GM23338 (cell line): ENCODE data around the gene ACSF3. TPM values are rescaled to one million over a fixed set of nuclear protein-coding genes. Genes with fewer than 3 reads are reported as not detected.
A peak's percentile ranks its signal among the peaks of the same experiment; 100 is the strongest.

Experiments used
- ATAC-seq: fragments of 200-7000 bp; cut with Tn5 transposase; 3 replicates; pipeline ENCODE4 v1.9.1; 2020
- DNase-seq: peaks from one replicate; pipeline ENCODE4 v3.0.0-alpha.2; 2015; ENCODE audit warnings: low spot score
- H2AFZ ChIP-seq: fragments of 200-600 bp; sonication (generic); 2 replicates; pipeline ENCODE4 v1.8.0; 2016; ENCODE audit warnings: antibody characterized with exemption, mild to moderate bottlenecking, moderate library complexity
- H3F3A ChIP-seq: fragments of 200-600 bp; sonication (generic); replicated peaks from 2 replicates; pipeline ENCODE4 v1.8.0; 2017; ENCODE audit warnings: antibody characterized with exemption, mixed run types, low read depth
- H3K27ac ChIP-seq: fragments of 200-600 bp; sonication (generic); 2 replicates; pipeline ENCODE4 v1.6.1; 2016; ENCODE audit warnings: low read depth
- H3K27me3 ChIP-seq: fragments of 200-600 bp; sonication (generic); 2 replicates; pipeline ENCODE4 v1.8.0; 2016; ENCODE audit warnings: mild to moderate bottlenecking, mixed run types, moderate library complexity; ENCODE audit not compliant: insufficient read depth
- H3K36me3 ChIP-seq: fragments of 200-600 bp; sonication (generic); 2 replicates; pipeline ENCODE4 v1.8.0; 2016; ENCODE audit warnings: mild to moderate bottlenecking; ENCODE audit not compliant: insufficient read depth
- H3K4me1 ChIP-seq: fragments of 200-600 bp; sonication (generic); 2 replicates; pipeline ENCODE4 v1.8.0; 2016; ENCODE audit warnings: mild to moderate bottlenecking, moderate library complexity; ENCODE audit not compliant: insufficient read depth
- H3K4me2 ChIP-seq: fragments of 200-600 bp; sonication (generic); 2 replicates; pipeline ENCODE4 v1.7.1; 2017; ENCODE audit warnings: mixed run types
- H3K4me3 ChIP-seq: fragments of 200-600 bp; sonication (generic); 2 replicates; pipeline ENCODE4 v1.6.1; 2016; ENCODE audit warnings: mixed run types
- H3K79me2 ChIP-seq: fragments of 200-600 bp; sonication (generic); replicated peaks from 2 replicates; pipeline ENCODE4 v1.8.0; 2017; ENCODE audit warnings: mild to moderate bottlenecking; ENCODE audit not compliant: insufficient read depth
- H3K9me2 ChIP-seq: fragments of 200-600 bp; sonication (generic); 2 replicates; pipeline ENCODE4 v1.8.0; 2017; ENCODE audit not compliant: insufficient read depth
- H4K20me1 ChIP-seq: fragments of 200-600 bp; sonication (generic); replicated peaks from 2 replicates; pipeline ENCODE4 v1.8.0; 2017; ENCODE audit warnings: mild to moderate bottlenecking; ENCODE audit not compliant: insufficient read depth
- H3K27ac Mint-ChIP-seq: 2 replicates; pipeline ENCODE4 v1.8.0; 2020; ENCODE audit warnings: inconsistent platforms, mild to moderate bottlenecking, moderate library complexity, mixed read lengths
- H3K27me3 Mint-ChIP-seq: 3 replicates; pipeline ENCODE4 v1.8.0; 2022; ENCODE audit warnings: low read depth, mild to moderate bottlenecking, moderate library complexity, mixed read lengths, inconsistent platforms; ENCODE audit not compliant: insufficient read depth, poor library complexity
- H3K36me3 Mint-ChIP-seq: 3 replicates; pipeline ENCODE4 v1.8.0; 2021; ENCODE audit warnings: low read depth, mild to moderate bottlenecking, inconsistent platforms, moderate library complexity, mixed read lengths
- H3K4me1 Mint-ChIP-seq: 3 replicates; pipeline ENCODE4 v1.8.0; 2020; ENCODE audit warnings: mild to moderate bottlenecking, inconsistent platforms, mixed read lengths
- H3K4me3 Mint-ChIP-seq: 3 replicates; pipeline ENCODE4 v1.8.0; 2021; ENCODE audit warnings: moderate library complexity, mild to moderate bottlenecking, inconsistent platforms, mixed read lengths
- H3K9me3 Mint-ChIP-seq: 3 replicates; pipeline ENCODE4 v1.8.0; 2020; ENCODE audit warnings: moderate library complexity, mild to moderate bottlenecking, inconsistent platforms, mixed read lengths
- CREB1 ChIP-seq: fragments of 250-450 bp; sonication (Bioruptor Pico); IDR thresholded peaks from 2 replicates; pipeline ENCODE4 v1.5.0; 2020; ENCODE audit warnings: low read depth, mild to moderate bottlenecking, moderate library complexity
- CTCF ChIP-seq, 2 experiments: fragments of 200-600 bp in 1 of 2; sonication (generic) in 1 of 2; conservative IDR thresholded peaks; 2 replicates each; pipeline versions ENCODE4 v1.5.1 to v1.6.1; 2016 to 2017; ENCODE audit warnings: antibody characterized with exemption in 2 of 2, low read depth in 2 of 2, mild to moderate bottlenecking in 2 of 2, moderate library complexity in 1 of 2
- EZH2 ChIP-seq: fragments of 200-600 bp; sonication (generic); IDR thresholded peaks from one replicate; pipeline ENCODE4 v1.8.0; 2017; ENCODE audit warnings: antibody characterized with exemption, mild to moderate bottlenecking, low read depth; ENCODE audit not compliant: unreplicated experiment
- JUNB ChIP-seq: IDR thresholded peaks from one replicate; pipeline ENCODE4 v1.6.1; 2016; ENCODE audit warnings: antibody characterized with exemption; ENCODE audit not compliant: unreplicated experiment
- NANOG ChIP-seq: IDR thresholded peaks from 2 replicates; pipeline ENCODE4 v1.6.1; 2016; ENCODE audit warnings: antibody characterized with exemption, borderline replicate concordance
- POLR2AphosphoS5 ChIP-seq: IDR thresholded peaks from 2 replicates; pipeline ENCODE4 v1.6.1; 2016; ENCODE audit warnings: antibody characterized with exemption, low read depth
- STAT1 ChIP-seq: IDR thresholded peaks from one replicate; pipeline ENCODE4 v1.6.1; 2016; ENCODE audit warnings: antibody characterized with exemption; ENCODE audit not compliant: unreplicated experiment
- ZNF114 ChIP-seq: fragments of 250-450 bp; sonication (Bioruptor Pico); IDR thresholded peaks from 2 replicates; pipeline ENCODE4 v1.5.0; 2020; ENCODE audit warnings: mild to moderate bottlenecking, moderate library complexity
- ZNF331 ChIP-seq: fragments of 250-450 bp; sonication (Bioruptor Pico); IDR thresholded peaks from 2 replicates; pipeline ENCODE4 v1.5.0; 2020; ENCODE audit warnings: low read depth, mild to moderate bottlenecking, moderate library complexity
- polyA plus RNA-seq: library from polyadenylated mRNA; unstranded; fragments of >200 nt; fragmentation: Nextera tagmentation; extraction: Ambion mirVana; gene quantifications from 2 replicates; pipeline ENCODE4 v1.2.1, GENCODE V29; 2016
- total RNA-seq: library from RNA; depleted of rRNA; stranded (reverse); fragments of >200 nt; shearing (Covaris generic); gene quantifications from 2 replicates; pipeline ENCODE4 v1.2.3, GENCODE V29; 2014
- TF ChIP-seq, protein P1 (sequence below): IDR thresholded peaks from one replicate; pipeline ENCODE4 v1.6.1; 2018; ENCODE audit warnings: antibody characterized with exemption; ENCODE audit not compliant: unreplicated experiment
- TF ChIP-seq, protein P2 (sequence below): IDR thresholded peaks from 2 replicates; pipeline ENCODE4 v1.6.1; 2016; ENCODE audit warnings: antibody characterized with exemption

ACSF3 gene
- total and polyA plus RNA-seq, 2 experiments from 2014 or later = 12.8 to 23.1 TPM

- TF ChIP-seq, protein P1, sequence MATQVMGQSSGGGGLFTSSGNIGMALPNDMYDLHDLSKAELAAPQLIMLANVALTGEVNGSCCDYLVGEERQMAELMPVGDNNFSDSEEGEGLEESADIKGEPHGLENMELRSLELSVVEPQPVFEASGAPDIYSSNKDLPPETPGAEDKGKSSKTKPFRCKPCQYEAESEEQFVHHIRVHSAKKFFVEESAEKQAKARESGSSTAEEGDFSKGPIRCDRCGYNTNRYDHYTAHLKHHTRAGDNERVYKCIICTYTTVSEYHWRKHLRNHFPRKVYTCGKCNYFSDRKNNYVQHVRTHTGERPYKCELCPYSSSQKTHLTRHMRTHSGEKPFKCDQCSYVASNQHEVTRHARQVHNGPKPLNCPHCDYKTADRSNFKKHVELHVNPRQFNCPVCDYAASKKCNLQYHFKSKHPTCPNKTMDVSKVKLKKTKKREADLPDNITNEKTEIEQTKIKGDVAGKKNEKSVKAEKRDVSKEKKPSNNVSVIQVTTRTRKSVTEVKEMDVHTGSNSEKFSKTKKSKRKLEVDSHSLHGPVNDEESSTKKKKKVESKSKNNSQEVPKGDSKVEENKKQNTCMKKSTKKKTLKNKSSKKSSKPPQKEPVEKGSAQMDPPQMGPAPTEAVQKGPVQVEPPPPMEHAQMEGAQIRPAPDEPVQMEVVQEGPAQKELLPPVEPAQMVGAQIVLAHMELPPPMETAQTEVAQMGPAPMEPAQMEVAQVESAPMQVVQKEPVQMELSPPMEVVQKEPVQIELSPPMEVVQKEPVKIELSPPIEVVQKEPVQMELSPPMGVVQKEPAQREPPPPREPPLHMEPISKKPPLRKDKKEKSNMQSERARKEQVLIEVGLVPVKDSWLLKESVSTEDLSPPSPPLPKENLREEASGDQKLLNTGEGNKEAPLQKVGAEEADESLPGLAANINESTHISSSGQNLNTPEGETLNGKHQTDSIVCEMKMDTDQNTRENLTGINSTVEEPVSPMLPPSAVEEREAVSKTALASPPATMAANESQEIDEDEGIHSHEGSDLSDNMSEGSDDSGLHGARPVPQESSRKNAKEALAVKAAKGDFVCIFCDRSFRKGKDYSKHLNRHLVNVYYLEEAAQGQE = no peak
Observed at GRCh38 chr16:89172171-89172527, 78.5 kb downstream of the ACSF3 start (continued).

DNA sequence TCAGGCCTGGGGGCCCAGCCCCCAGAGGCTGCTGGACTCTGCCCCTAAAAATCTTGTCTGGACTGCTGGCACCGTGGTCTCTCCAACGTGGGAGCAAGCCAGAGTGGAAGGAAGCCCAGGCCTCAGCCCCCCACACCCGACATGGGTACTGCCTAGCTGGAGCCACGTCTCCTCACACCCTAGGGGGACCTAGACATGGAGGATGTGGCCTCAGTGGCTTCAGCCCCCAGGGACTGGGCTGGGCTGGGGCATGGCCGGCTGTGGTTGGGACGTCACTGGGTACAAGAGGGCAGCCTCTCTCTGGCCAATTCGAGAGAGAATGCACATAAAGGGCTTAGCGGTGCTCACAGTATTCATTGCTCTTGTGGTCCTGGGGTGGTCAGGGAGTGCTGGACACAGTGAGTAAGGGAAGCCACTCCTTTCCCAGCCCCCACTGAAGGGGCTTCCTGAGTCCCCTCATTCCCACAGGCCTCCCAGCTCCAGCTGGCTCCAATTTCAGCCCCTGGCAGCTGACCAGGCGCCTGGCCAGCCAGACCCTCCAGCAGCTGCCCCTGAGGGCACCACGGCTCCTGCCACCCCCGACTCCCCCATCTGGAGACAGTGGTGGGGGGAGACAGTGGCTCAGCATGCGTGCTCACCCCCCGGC, 79.0 kb downstream of the ACSF3 start:
- H3K4me2 ChIP-seq = peak overlapping the region; percentile 60; the same call in 1 of the 2 replicates
- TF ChIP-seq, protein P1 = no peak
- TF ChIP-seq EZH2 (no peak), ZNF114 (no peak), NANOG (no peak), ZNF331 (no peak), CREB1 (CRISPR knock-in tag) (no peak), CTCF (conservative IDR thresholded peaks at IDR 0.05; ENCODE audit: low read depth in 2 of 2) (no peak), STAT1 (no peak), POLR2AphosphoS5 (no peak), JUNB (no peak)
- TF ChIP-seq, protein P2, sequence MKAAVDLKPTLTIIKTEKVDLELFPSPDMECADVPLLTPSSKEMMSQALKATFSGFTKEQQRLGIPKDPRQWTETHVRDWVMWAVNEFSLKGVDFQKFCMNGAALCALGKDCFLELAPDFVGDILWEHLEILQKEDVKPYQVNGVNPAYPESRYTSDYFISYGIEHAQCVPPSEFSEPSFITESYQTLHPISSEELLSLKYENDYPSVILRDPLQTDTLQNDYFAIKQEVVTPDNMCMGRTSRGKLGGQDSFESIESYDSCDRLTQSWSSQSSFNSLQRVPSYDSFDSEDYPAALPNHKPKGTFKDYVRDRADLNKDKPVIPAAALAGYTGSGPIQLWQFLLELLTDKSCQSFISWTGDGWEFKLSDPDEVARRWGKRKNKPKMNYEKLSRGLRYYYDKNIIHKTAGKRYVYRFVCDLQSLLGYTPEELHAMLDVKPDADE = no peak

More for the DNA sequence above, 79.0 kb downstream of the ACSF3 start:
- Histone ChIP-seq H3K27me3 (no peaks in the 10 kb centered on the region), H3K4me3 (no peak overlapping the region), H3K79me2 (no peaks in the 10 kb centered on the region), H3K4me1 (peaks cover 12% of the 10 kb centered on the region), H3K27ac (no peak overlapping the region), H3K9me2 (no peaks in the 10 kb centered on the region), H3F3A (no peaks in the 10 kb centered on the region), H4K20me1 (no peaks in the 10 kb centered on the region), H3K36me3 (no peaks in the 10 kb centered on the region), H2AFZ (no peak overlapping the region)
- no peak overlapping the region for H3K27ac Mint-ChIP-seq
- peak overlapping the region; percentile 19; the same call in 1 of the 3 replicates for H3K4me3 Mint-ChIP-seq
- DNase-seq (no peak), ATAC-seq (no peak)
- H3K36me3 Mint-ChIP-seq = no peaks in the 10 kb centered on the region
- H3K27me3 Mint-ChIP-seq = peaks cover 14% of the 10 kb centered on the region
- peaks cover 16% of the 10 kb centered on the region for H3K4me1 Mint-ChIP-seq
- no peaks in the 10 kb centered on the region for H3K9me3 Mint-ChIP-seq
